AG09309 (cell line): ENCODE data around the gene DGAT2.

Experiments used
- DNase-seq: peaks from one replicate; pipeline ENCODE4 v3.0.0-alpha.2; 2010; ENCODE audit warnings: low read depth
- H3K4me3 ChIP-seq: 2 replicates; pipeline ENCODE4 v1.5.1; 2011; ENCODE audit warnings: mild to moderate bottlenecking, low read depth, low read length, moderate library complexity; ENCODE audit not compliant: control insufficient read depth
- TF ChIP-seq, protein P1 (sequence below): IDR thresholded peaks from 2 replicates; pipeline ENCODE4 v1.5.1; 2011; ENCODE audit warnings: mild to moderate bottlenecking, low read depth, low read length, inconsistent platforms; ENCODE audit not compliant: insufficient read depth, control insufficient read depth; ENCODE audit errors: missing control alignments

The DGAT2 gene, protein sequence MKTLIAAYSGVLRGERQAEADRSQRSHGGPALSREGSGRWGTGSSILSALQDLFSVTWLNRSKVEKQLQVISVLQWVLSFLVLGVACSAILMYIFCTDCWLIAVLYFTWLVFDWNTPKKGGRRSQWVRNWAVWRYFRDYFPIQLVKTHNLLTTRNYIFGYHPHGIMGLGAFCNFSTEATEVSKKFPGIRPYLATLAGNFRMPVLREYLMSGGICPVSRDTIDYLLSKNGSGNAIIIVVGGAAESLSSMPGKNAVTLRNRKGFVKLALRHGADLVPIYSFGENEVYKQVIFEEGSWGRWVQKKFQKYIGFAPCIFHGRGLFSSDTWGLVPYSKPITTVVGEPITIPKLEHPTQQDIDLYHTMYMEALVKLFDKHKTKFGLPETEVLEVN

DNA sequence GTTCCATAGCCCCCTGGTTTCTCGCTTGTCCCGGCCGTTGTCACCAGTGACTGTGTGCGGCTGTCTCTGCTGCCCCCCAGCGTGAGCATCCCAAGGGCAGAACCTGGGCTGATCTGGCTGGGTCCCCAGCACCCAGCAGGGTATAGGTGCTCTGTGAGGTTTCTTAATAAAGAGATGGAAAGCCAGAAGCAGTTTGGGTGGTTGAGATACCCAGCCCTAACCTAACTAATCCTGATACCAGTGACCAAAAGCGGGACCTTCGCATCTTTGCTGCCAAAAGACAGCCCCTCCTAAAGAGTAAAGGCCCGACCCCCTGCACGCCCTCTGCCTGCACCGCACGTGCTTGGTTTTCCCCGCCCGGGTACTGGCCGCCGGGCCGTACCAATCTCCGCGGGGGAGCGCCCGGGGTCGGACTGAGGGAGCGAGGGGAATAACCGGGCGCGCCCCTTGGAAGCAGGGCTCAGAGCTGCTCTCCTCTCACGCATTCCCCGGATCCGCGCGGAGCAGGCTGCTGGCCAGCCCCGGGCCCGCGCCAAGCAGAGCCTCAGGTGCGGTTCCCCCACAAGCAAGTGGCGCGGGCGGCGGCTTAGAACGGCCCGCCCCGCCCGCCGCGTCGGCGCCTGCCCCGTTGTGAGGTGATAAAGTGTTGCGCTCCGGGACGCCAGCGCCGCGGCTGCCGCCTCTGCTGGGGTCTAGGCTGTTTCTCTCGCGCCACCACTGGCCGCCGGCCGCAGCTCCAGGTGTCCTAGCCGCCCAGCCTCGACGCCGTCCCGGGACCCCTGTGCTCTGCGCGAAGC, at the start of gene DGAT2:
DGAT2 (plus strand) TSS at position 667 of the 797 bp plus-strand sequence. CDS start 214 bp downstream, outside the sequence.
- H3K4me3 ChIP-seq: peak within 1 kb of the TSS; percentile 51
- TF ChIP-seq, protein P1, sequence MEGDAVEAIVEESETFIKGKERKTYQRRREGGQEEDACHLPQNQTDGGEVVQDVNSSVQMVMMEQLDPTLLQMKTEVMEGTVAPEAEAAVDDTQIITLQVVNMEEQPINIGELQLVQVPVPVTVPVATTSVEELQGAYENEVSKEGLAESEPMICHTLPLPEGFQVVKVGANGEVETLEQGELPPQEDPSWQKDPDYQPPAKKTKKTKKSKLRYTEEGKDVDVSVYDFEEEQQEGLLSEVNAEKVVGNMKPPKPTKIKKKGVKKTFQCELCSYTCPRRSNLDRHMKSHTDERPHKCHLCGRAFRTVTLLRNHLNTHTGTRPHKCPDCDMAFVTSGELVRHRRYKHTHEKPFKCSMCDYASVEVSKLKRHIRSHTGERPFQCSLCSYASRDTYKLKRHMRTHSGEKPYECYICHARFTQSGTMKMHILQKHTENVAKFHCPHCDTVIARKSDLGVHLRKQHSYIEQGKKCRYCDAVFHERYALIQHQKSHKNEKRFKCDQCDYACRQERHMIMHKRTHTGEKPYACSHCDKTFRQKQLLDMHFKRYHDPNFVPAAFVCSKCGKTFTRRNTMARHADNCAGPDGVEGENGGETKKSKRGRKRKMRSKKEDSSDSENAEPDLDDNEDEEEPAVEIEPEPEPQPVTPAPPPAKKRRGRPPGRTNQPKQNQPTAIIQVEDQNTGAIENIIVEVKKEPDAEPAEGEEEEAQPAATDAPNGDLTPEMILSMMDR: peak; percentile 4
- no peak for DNase-seq

DNA sequence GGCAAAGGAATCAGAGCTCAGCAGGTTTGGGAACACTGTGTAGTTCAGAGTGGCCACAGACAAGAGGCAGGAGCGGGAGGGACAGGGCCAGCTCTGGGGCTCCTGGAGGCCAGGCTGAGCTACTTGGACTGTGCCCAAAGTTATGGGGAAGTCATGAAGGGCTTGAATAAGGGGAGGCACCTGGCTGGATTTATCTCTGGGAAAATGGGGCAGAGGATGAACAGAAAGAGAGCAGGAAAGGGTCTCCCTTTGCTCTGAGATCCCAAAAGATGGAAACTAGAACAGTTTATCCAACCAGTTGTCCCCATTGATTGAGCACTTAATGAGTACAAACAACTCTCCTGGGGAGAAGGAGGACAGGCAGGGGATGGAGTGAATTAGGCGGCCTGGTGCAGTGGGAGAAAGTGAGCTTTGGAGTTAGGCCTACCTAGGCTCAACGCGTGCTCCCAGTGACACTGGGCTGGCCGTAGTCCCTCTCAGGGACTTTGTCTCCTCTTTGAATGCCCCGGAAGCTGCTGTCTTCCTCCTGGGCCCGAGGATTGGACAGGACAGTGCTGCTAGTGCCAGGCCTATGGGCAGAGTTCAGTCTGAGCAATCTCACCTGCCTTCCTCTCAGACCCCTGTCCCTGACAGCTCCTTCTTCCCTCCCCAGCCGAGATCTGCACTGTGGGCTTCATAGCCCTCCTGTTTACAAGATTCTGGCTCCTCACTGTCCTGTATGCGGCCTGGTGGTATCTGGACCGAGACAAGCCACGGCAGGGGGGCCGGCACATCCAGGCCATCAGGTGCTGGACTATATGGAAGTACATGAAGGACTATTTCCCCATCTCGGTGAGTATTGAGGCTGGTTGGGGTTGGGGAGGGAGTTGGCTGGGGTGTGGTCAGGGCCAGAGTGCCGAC, 49.0 kb upstream of the DGAT2 start:
- H3K4me3 ChIP-seq: no peak overlapping the region
- DNase-seq: no peak
- TF ChIP-seq, protein P1: no peak

DNA sequence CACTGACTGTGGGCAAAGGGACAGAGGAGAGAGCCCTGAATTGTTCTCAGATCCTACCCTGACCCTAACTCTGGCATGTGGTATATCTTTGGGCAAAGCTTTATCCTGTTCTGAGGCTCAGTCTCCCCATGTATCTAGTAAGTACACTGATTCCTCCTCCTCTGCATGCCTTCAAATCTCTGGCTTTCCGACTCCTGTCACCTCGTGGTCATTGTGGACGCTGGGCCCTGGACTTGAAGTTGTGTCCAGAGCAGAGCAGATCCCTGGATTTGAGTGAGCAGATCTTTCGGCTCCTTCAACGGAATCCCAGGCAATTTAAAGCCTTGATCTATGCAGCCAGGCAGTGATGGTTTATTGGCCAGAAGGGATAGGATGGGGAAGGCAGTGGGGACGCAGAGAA, 47.9 kb upstream of the DGAT2 start:
- DNase-seq: no peak
- TF ChIP-seq, protein P1: no peak

DNA sequence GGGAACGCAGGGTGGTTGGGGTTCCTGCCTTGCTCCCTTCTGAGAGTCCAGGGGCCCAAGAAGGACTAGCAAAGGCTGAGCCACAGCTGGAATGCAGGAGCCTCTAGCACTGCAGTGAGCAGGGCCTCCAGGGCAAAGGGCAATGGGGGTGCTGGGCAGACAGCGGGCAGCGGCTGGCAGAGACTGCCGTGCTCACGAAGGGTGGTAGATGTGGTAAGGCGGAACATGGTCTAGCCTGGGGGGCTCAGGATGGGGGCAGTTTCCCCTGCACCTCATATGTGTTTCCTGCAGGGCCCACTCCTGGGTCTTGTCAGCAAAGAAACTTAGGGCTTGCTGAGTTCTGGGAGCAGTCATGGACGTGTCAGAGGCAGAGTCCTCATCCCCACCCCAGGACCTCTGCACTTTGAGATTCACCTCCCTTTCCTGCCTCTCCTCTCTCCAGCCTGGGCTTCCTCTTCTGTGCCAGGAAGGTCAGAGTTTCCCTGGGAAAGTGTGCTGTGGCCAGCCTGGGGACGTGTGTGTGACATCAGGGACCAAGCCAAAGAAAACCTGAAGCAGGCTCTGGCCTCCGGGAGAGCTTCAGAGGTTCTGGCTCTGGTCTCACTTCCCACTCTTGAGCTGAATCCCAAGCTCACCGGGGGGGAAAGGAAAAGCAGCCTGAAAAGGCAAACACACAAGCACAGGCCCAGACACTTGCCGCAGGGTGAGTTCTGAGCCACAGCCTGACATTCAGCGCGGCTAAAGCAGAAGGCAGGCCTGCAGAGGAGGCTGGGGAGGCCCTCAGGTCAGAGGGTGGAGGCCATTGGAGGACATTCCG, 46.5 kb upstream of the DGAT2 start:
- TF ChIP-seq, protein P1: no peak
- no peak overlapping the region for H3K4me3 ChIP-seq
- no peak for DNase-seq

More for the DNA sequence above, 47.9 kb upstream of the DGAT2 start:
- no peak overlapping the region for H3K4me3 ChIP-seq

DNA sequence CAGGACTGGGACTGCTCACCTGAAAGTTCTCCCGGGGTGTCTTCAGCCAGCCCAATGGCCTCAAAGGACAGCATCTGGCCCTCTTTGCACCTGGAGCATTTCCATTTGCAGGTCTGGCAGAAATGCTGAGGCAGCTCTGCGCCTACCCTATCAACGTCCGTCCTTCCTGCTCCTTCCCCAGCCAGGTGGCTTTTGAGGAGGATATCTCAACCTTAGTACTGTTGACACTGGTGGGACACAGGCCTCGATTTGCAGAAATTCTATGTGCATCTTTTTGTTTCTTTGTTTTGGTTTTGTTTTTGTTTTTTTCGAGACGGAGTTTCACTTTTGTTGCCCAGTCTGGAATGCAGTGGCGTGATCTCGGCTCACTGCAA, 45.9 kb upstream of the DGAT2 start:
- TF ChIP-seq, protein P1: no peak
- no peak overlapping the region for H3K4me3 ChIP-seq
- DNase-seq: no peak
